Endothelial cell of umbilical vein (primary cell): Measurements from ENCODE around the gene WDR27. TPM values are rescaled to one million over a fixed set of nuclear protein-coding genes. Genes with fewer than 3 reads are reported as not detected.

Experiments used
- BruUV-seq: library from RNA; stranded (reverse); fragments of 400-500 nt; replicated peaks from 2 replicates; lab custom pipeline; 2021; lab: Mats Ljungman, UMichigan
- CTCF ChIA-PET: fragments of 300-600, 350-600 bp; sonication (Branson Sonifier 250); formaldehyde crosslinking; loops from one replicate; lab custom pipeline; 2021; ENCODE audit warnings: antibody characterized with exemption, inconsistent platforms; lab: Charles Lee
- POLR2A ChIA-PET: fragments of 300-600, 350-600 bp; sonication (Branson Sonifier 250); formaldehyde crosslinking; loops from one replicate; lab custom pipeline; 2021; ENCODE audit warnings: antibody characterized with exemption, inconsistent platforms; lab: Charles Lee
- DNase-seq: peaks from one replicate; pipeline ENCODE4 v3.0.0-alpha.2; 2011; ENCODE audit warnings: low read depth, low spot score
- FAIRE-seq: peaks from 2 replicates; lab custom pipeline; 2011; peaks lifted over from hg19 to GRCh38; lab: Jason Lieb, UNC
- H2AFZ ChIP-seq: 2 replicates; pipeline ENCODE4 v1.6.0; 2012; ENCODE audit warnings: low read depth, low read length, control low read depth, inconsistent platforms
- H3K27ac ChIP-seq: 2 replicates; pipeline ENCODE4 v1.5.1; 2011; ENCODE audit warnings: low read depth, mild to moderate bottlenecking, control low read depth, low read length, moderate library complexity; ENCODE audit not compliant: insufficient read depth
- H3K27me3 ChIP-seq, 2 experiments: 2 replicates each; pipeline versions ENCODE4 v1.6.0 to v1.6.1; 2011; ENCODE audit warnings: low read length in 2 of 2, mixed read lengths in 1 of 2; ENCODE audit not compliant: control insufficient read depth in 2 of 2, insufficient read depth in 2 of 2
- H3K36me3 ChIP-seq, 2 experiments: 2 replicates in 1 of 2; 3 replicates in 1 of 2; pipeline ENCODE4 v1.5.1; 2011; ENCODE audit warnings: low read length in 2 of 2, mild to moderate bottlenecking in 1 of 2, moderate library complexity in 1 of 2; ENCODE audit not compliant: control insufficient read depth in 2 of 2, insufficient read depth in 2 of 2; ENCODE audit errors: extremely low read depth in 1 of 2
- H3K4me1 ChIP-seq: 3 replicates; pipeline ENCODE4 v1.5.1; 2011; ENCODE audit warnings: mild to moderate bottlenecking, low read length; ENCODE audit not compliant: control insufficient read depth, insufficient read depth; ENCODE audit errors: extremely low read depth
- H3K4me2 ChIP-seq: 2 replicates; pipeline ENCODE4 v1.6.1; 2011; ENCODE audit warnings: low read length, control low read depth, mixed read lengths; ENCODE audit not compliant: insufficient read depth
- H3K4me3 ChIP-seq, 3 experiments: fragments of 200-600 bp in 1 of 3; sonication (generic), shearing (Covaris generic) in 1 of 3; replicated peaks in 1 of 3; 2 replicates each; pipeline ENCODE4 v1.5.1; 2011 to 2016; ENCODE audit warnings: control low read depth in 3 of 3, low read length in 3 of 3, mild to moderate bottlenecking in 2 of 3, inconsistent platforms in 1 of 3, low read depth in 1 of 3, moderate library complexity in 1 of 3; ENCODE audit not compliant: insufficient read depth in 1 of 3
- H3K79me2 ChIP-seq: 2 replicates; pipeline ENCODE4 v1.6.0; 2012; ENCODE audit warnings: low read length, inconsistent platforms; ENCODE audit not compliant: control insufficient read depth, insufficient read depth
- H3K9ac ChIP-seq: replicated peaks from 2 replicates; pipeline ENCODE3; 2011; ENCODE audit warnings: low read length, control low read depth; ENCODE audit not compliant: insufficient read depth; ENCODE audit errors: extremely low read depth
- H3K9me1 ChIP-seq: replicated peaks from 3 replicates; pipeline ENCODE4 v1.6.0; 2011; ENCODE audit warnings: mild to moderate bottlenecking, low read length; ENCODE audit not compliant: control insufficient read depth, insufficient read depth; ENCODE audit errors: extremely low read depth
- H3K9me3 ChIP-seq: replicated peaks from 2 replicates; pipeline ENCODE4 v1.5.1; 2012; ENCODE audit warnings: low read length, inconsistent platforms; ENCODE audit not compliant: control insufficient read depth, insufficient read depth
- H4K20me1 ChIP-seq: replicated peaks from 2 replicates; pipeline ENCODE3; 2011; ENCODE audit warnings: mild to moderate bottlenecking, low read length; ENCODE audit not compliant: control insufficient read depth, insufficient read depth; ENCODE audit errors: extremely low read depth
- EZH2 ChIP-seq: IDR thresholded peaks from 2 replicates; pipeline ENCODE4 v1.6.1; 2012; ENCODE audit warnings: borderline replicate concordance, low read depth, mild to moderate bottlenecking, moderate library complexity, low read length, inconsistent platforms; ENCODE audit not compliant: severe bottlenecking
- FOS ChIP-seq: IDR thresholded peaks from 2 replicates; pipeline ENCODE4 v1.6.1; 2011; ENCODE audit warnings: mild to moderate bottlenecking, low read length, moderate library complexity, borderline replicate concordance; ENCODE audit not compliant: insufficient read depth
- GATA2 ChIP-seq: IDR thresholded peaks from 2 replicates; pipeline ENCODE4 v1.7.0; 2011; ENCODE audit warnings: low read depth, mild to moderate bottlenecking, moderate library complexity, mixed read lengths, low read length; ENCODE audit not compliant: insufficient read length, insufficient read depth
- JUN ChIP-seq: IDR thresholded peaks from 2 replicates; pipeline ENCODE4 v1.6.1; 2011; ENCODE audit warnings: borderline replicate concordance, low read depth; ENCODE audit not compliant: insufficient read length, insufficient read depth
- MAX ChIP-seq: IDR thresholded peaks from 2 replicates; pipeline ENCODE4 v1.6.1; 2011; ENCODE audit not compliant: insufficient read depth, insufficient read length
- MYC ChIP-seq: IDR thresholded peaks from one replicate; pipeline ENCODE4 v1.6.1; 2011; ENCODE audit warnings: mild to moderate bottlenecking, low read depth, low read length
- POLR2A ChIP-seq: IDR thresholded peaks from 2 replicates; pipeline ENCODE4 v1.6.1; 2012; ENCODE audit warnings: low read depth, mild to moderate bottlenecking, control low read depth, low read length
- POLR2AphosphoS5 ChIP-seq: IDR thresholded peaks from 2 replicates; pipeline ENCODE4 v1.6.1; 2012; ENCODE audit warnings: low read depth, mild to moderate bottlenecking, control low read depth, low read length, moderate library complexity; ENCODE audit not compliant: insufficient read depth
- dilution Hi-C: fragments of 300-500 bp; cut with MboI; formaldehyde crosslinking; loops from one replicate; pipeline ENCODE4 v1.15.0; 2019; ENCODE audit warnings: low sequenced_read_pairs; ENCODE audit not compliant: extremely low pct_ligation_motif_present
- intact Hi-C: fragments of 100-400 bp; cut with micrococcal nuclease; formaldehyde crosslinking; loops from one replicate; pipeline ENCODE4 v1.10.0; 2022
- polyA plus RNA-seq, 4 experiments: library from polyadenylated mRNA; depleted of rRNA in 3 of 4; stranded (reverse) in 3 of 4; unstranded in 1 of 4; fragments of >200 nt; gene quantifications; 2 replicates each; pipeline versions ENCODE4 v1.2.1 to v1.2.3, GENCODE V29; 2011 to 2012; ENCODE audit warnings: missing spikeins in 1 of 4
- total RNA-seq: library from RNA; stranded (reverse); gene quantifications from 2 replicates; pipeline ENCODE4 v1.2.3, GENCODE V29; 2021
- TF ChIP-seq, protein P1 (sequence below), 2 donors: IDR thresholded peaks; 1 replicate in 1 of 2; 2 replicates in 1 of 2; pipeline ENCODE4 v1.5.1; 2011; ENCODE audit warnings: low read length in 2 of 2, mild to moderate bottlenecking in 2 of 2, moderate library complexity in 2 of 2, control low read depth in 1 of 2, inconsistent platforms in 1 of 2, low read depth in 1 of 2; ENCODE audit not compliant: insufficient read depth in 1 of 2; ENCODE audit errors: extremely low read depth in 1 of 2

WDR27 gene
- total and polyA plus RNA-seq, 2 donors (not counting 3 experiments of a cell fraction or from before 2014, with no cell fraction given) = 60.1 to 69.7 TPM

- no TSS peak for BruUV-seq
These were observed 36.5 kb downstream of the WDR27 start for GRCh38 chr6:169665289-169665688.

More at GRCh38 chr6:169665289-169665688, 36.5 kb downstream of the WDR27 start:
- Histone ChIP-seq H3K4me3 (no peak overlapping the region), H4K20me1 (no peaks in the 10 kb centered on the region), H3K9me3 (no peaks in the 10 kb centered on the region), H3K27me3 (no peaks in the 10 kb centered on the region), H2AFZ (no peak overlapping the region), H3K9ac (no peak overlapping the region), H3K4me1 (peaks cover 18% of the 10 kb centered on the region), H3K27ac (no peak overlapping the region), H3K4me2 (no peak overlapping the region), H3K9me1 (no peaks in the 10 kb centered on the region), H3K36me3 (peaks cover 2 to 22% of the 10 kb centered on the region in 2 experiments), H3K79me2 (no peaks in the 10 kb centered on the region)
- CTCF ChIA-PET = no interaction called here
- POLR2A ChIA-PET = no interaction called here
- intact Hi-C loops (no loop called here), dilution Hi-C loops (no loop called here)
- FAIRE-seq (no peak), DNase-seq (no peak)
- TF ChIP-seq POLR2AphosphoS5 (no peak), GATA2 (no peak), MYC (no peak), FOS (no peak), JUN (no peak), EZH2 (no peak), POLR2A (no peak), MAX (no peak)
- TF ChIP-seq, protein P1, sequence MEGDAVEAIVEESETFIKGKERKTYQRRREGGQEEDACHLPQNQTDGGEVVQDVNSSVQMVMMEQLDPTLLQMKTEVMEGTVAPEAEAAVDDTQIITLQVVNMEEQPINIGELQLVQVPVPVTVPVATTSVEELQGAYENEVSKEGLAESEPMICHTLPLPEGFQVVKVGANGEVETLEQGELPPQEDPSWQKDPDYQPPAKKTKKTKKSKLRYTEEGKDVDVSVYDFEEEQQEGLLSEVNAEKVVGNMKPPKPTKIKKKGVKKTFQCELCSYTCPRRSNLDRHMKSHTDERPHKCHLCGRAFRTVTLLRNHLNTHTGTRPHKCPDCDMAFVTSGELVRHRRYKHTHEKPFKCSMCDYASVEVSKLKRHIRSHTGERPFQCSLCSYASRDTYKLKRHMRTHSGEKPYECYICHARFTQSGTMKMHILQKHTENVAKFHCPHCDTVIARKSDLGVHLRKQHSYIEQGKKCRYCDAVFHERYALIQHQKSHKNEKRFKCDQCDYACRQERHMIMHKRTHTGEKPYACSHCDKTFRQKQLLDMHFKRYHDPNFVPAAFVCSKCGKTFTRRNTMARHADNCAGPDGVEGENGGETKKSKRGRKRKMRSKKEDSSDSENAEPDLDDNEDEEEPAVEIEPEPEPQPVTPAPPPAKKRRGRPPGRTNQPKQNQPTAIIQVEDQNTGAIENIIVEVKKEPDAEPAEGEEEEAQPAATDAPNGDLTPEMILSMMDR (IDR thresholded peaks at IDR 0.05; ENCODE audit: extremely low read depth in 1 of 2, insufficient read depth in 1 of 2, low read depth in 1 of 2, low read length in 2 of 2) = no peak
